Measurements from ENCODE around the gene CD79A. TPM values are rescaled to one million over a fixed set of nuclear protein-coding genes. Genes with fewer than 3 reads are reported as not detected.

Gene CD79A
- total RNA-seq, 1 experiment from 2014 or later = 0.69 TPM

DNA sequence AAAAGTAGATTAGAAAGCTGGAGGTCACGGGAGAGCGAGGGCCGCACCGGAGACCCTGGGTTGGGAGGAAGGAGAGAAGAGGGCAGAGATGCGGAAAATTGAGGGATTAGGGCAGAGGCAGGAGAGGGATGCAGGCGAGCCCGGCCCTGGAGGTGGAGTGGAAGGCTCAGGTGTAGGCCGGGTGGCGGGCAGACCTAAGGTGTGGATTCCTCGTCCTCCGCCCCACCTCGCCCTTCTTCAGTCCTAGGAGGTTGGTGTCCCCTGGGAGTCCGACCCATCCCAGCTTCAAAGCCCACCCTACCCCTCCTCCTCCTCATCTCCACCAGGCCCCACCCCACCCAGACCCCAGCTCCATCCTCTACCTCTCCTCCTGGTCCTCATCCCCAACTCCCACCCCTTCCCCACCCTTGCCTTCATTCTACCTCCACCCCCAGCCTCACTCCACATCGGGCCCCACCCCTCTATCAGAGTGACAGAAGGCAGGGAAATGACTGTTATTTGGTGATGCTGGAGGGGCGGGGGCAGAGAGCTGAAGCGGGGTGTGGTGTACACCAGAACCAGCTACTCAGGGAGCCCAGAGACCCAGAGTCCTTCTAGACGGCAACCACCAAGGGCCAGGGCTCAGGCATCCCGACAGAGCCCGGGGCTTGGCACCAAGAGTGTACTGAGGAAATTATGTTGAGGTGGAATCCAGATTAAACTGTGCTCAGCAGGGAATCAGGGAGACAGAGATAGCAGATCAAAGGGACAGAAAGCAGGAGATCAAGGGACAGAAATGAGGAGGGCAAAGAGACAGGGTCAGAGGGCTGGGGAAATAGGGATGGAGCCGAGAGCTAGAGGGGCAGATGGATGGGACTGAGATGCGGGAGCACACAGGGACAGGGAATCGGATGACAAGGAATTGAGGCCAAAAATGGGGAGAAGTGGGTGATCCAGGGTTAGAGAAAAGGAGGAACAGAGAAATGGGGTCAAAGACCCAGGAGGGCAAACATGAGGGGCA is 44.8 kb downstream of the CD79A start:
- no peak overlapping the region for H3K4me3 ChIP-seq (replicated peaks in 1 of 2; ENCODE audit: low read depth in 1 of 2, low read length in 2 of 2)
- POLR2A ChIA-PET = no interaction called here
- no peaks in the 10 kb centered on the region for H3K79me2 ChIP-seq (ENCODE audit: insufficient read depth, low read length)
- no peaks in the 10 kb centered on the region for H3K27me3 ChIP-seq (ENCODE audit: insufficient read depth, low read length)
- no peak overlapping the region for H3K9ac ChIP-seq (ENCODE audit: low read length)
- H3K4me2 ChIP-seq (ENCODE audit: low read length) = no peak overlapping the region
- no TSS peak for BruUV-seq (replicated peaks)
- H3K36me3 ChIP-seq (ENCODE audit: control insufficient read depth in 1 of 2, insufficient read depth in 2 of 2, low read length in 2 of 2) = no peaks in the 10 kb centered on the region
- intact Hi-C loops (cut with micrococcal nuclease) = no loop called here
- DNase-seq (ENCODE audit: low read depth, low spot score) = no peak
- no peak for TF ChIP-seq CBX3 (IDR thresholded peaks at IDR 0.05; ENCODE audit: low read depth)
- TF ChIP-seq EZH2 (IDR thresholded peaks at IDR 0.05) = no peak
- TF ChIP-seq POLR2AphosphoS5 (IDR thresholded peaks at IDR 0.05; ENCODE audit: low read depth, low read length) = no peak
- no peak for TF ChIP-seq SIN3A (IDR thresholded peaks at IDR 0.05; ENCODE audit: low read depth)
- no peak for TF ChIP-seq ELF1 (IDR thresholded peaks at IDR 0.05; ENCODE audit: borderline replicate concordance, low read depth)
- no peak for TF ChIP-seq FOSL1 (IDR thresholded peaks at IDR 0.05; ENCODE audit: low read depth)
- no peak for TF ChIP-seq JUND (IDR thresholded peaks at IDR 0.05)
- TF ChIP-seq, protein P1, sequence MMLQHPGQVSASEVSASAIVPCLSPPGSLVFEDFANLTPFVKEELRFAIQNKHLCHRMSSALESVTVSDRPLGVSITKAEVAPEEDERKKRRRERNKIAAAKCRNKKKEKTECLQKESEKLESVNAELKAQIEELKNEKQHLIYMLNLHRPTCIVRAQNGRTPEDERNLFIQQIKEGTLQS (IDR thresholded peaks at IDR 0.05) = no peak
- TF ChIP-seq ZNF274 (IDR thresholded peaks at IDR 0.05; ENCODE audit: low read depth, low read length) = no peak
- TF ChIP-seq SP1 (IDR thresholded peaks at IDR 0.05; ENCODE audit: low read depth) = no peak
- TF ChIP-seq CEBPB (IDR thresholded peaks at IDR 0.05; ENCODE audit: low read depth) = no peak
- TF ChIP-seq, protein P2, sequence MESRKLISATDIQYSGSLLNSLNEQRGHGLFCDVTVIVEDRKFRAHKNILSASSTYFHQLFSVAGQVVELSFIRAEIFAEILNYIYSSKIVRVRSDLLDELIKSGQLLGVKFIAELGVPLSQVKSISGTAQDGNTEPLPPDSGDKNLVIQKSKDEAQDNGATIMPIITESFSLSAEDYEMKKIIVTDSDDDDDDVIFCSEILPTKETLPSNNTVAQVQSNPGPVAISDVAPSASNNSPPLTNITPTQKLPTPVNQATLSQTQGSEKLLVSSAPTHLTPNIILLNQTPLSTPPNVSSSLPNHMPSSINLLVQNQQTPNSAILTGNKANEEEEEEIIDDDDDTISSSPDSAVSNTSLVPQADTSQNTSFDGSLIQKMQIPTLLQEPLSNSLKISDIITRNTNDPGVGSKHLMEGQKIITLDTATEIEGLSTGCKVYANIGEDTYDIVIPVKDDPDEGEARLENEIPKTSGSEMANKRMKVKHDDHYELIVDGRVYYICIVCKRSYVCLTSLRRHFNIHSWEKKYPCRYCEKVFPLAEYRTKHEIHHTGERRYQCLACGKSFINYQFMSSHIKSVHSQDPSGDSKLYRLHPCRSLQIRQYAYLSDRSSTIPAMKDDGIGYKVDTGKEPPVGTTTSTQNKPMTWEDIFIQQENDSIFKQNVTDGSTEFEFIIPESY (IDR thresholded peaks at IDR 0.05; ENCODE audit: extremely low read depth, insufficient replicate concordance, low read length) = no peak
- no peak for TF ChIP-seq POLR2A (IDR thresholded peaks at IDR 0.05; ENCODE audit: borderline replicate concordance, extremely low read depth, insufficient read depth, insufficient read length)
- TF ChIP-seq, protein P3, sequence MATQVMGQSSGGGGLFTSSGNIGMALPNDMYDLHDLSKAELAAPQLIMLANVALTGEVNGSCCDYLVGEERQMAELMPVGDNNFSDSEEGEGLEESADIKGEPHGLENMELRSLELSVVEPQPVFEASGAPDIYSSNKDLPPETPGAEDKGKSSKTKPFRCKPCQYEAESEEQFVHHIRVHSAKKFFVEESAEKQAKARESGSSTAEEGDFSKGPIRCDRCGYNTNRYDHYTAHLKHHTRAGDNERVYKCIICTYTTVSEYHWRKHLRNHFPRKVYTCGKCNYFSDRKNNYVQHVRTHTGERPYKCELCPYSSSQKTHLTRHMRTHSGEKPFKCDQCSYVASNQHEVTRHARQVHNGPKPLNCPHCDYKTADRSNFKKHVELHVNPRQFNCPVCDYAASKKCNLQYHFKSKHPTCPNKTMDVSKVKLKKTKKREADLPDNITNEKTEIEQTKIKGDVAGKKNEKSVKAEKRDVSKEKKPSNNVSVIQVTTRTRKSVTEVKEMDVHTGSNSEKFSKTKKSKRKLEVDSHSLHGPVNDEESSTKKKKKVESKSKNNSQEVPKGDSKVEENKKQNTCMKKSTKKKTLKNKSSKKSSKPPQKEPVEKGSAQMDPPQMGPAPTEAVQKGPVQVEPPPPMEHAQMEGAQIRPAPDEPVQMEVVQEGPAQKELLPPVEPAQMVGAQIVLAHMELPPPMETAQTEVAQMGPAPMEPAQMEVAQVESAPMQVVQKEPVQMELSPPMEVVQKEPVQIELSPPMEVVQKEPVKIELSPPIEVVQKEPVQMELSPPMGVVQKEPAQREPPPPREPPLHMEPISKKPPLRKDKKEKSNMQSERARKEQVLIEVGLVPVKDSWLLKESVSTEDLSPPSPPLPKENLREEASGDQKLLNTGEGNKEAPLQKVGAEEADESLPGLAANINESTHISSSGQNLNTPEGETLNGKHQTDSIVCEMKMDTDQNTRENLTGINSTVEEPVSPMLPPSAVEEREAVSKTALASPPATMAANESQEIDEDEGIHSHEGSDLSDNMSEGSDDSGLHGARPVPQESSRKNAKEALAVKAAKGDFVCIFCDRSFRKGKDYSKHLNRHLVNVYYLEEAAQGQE (IDR thresholded peaks at IDR 0.05; ENCODE audit: low read depth) = no peak
- TF ChIP-seq, protein P4, sequence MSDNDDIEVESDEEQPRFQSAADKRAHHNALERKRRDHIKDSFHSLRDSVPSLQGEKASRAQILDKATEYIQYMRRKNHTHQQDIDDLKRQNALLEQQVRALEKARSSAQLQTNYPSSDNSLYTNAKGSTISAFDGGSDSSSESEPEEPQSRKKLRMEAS (IDR thresholded peaks at IDR 0.05) = no peak
- no peak for TF ChIP-seq SRF (IDR thresholded peaks at IDR 0.05; ENCODE audit: low read depth)
- TF ChIP-seq EZH2phosphoT487 (IDR thresholded peaks at IDR 0.05; ENCODE audit: borderline replicate concordance) = no peak
- no peak for TF ChIP-seq ZFX (IDR thresholded peaks at IDR 0.05)
- no peak for TF ChIP-seq TCF7L2 (IDR thresholded peaks at IDR 0.05; ENCODE audit: borderline replicate concordance, extremely low read depth, insufficient read depth, insufficient read length)
- no peak for TF ChIP-seq EGR1 (IDR thresholded peaks at IDR 0.05; ENCODE audit: low read depth)
- H4K20me1 ChIP-seq (ENCODE audit: insufficient read depth) = no peaks in the 10 kb centered on the region
- CTCF ChIA-PET = no interaction called here
- H2AFZ ChIP-seq (ENCODE audit: low read depth, low read length, poor library complexity, severe bottlenecking) = no peak overlapping the region
- no peak overlapping the region for H3K27ac ChIP-seq (ENCODE audit: low read depth, low read length)
- no peaks in the 10 kb centered on the region for H3K4me1 ChIP-seq (ENCODE audit: control insufficient read depth in 1 of 2, insufficient read depth in 2 of 2, low read length in 2 of 2)
- no peak for ATAC-seq
- no peaks in the 10 kb centered on the region for H3K9me3 ChIP-seq (ENCODE audit: control insufficient read depth in 1 of 2, insufficient read depth in 1 of 2, low read depth in 1 of 2, low read length in 2 of 2)
- RAD21 ChIA-PET (ENCODE audit: low non-redundant PET in 1 of 2, low total read pairs in 2 of 2, uncharacterized antibody in 2 of 2, unreplicated experiment in 2 of 2) = no interaction called here
- H3K9me2 ChIP-seq (ENCODE audit: insufficient read depth) = no peaks in the 10 kb centered on the region

Measured in HCT116 (cell line).